Lung (tissue), 12 donors: ENCODE data around the gene METTL17. TPM values are rescaled to one million over a fixed set of nuclear protein-coding genes. Genes with fewer than 3 reads are reported as not detected.
"Not testable (repeated sequence)": the region's sequence is repeated elsewhere in the genome, so short reads cannot be mapped to it uniquely, and the experiment has no call there.

ENCODE experiments used
- ATAC-seq: fragments of 200-7000 bp; cut with Tn5 transposase; one replicate; pipeline ENCODE4 v1.9.1; 2020; ENCODE audit warnings: moderate number of reproducible peaks; ENCODE audit not compliant: insufficient read depth, low FRiP score
- DNase-seq, 3 donors: peaks; one replicate each; pipeline ENCODE4 v3.0.0-alpha.2; 2013 to 2017
- H3K27ac ChIP-seq, 2 donors: one replicate each; pipeline ENCODE4 v1.5.1; 2013; ENCODE audit warnings: mild to moderate bottlenecking in 2 of 2, moderate library complexity in 2 of 2, control low read depth in 1 of 2, inconsistent platforms in 1 of 2, low read depth in 1 of 2, low read length in 1 of 2
- H3K27me3 ChIP-seq, 3 donors: one replicate each; pipeline ENCODE4 v1.5.1; 2013; ENCODE audit warnings: low read length in 2 of 3; ENCODE audit not compliant: control insufficient read depth in 3 of 3, insufficient read depth in 3 of 3
- H3K36me3 ChIP-seq, 4 donors: one replicate each; pipeline ENCODE4 v1.5.1; 2013; ENCODE audit warnings: low read length in 4 of 4, mild to moderate bottlenecking in 1 of 4, moderate library complexity in 1 of 4; ENCODE audit not compliant: control insufficient read depth in 4 of 4, insufficient read depth in 4 of 4
- H3K4me1 ChIP-seq, 5 donors: one replicate each; pipeline ENCODE4 v1.5.1; 2013; ENCODE audit warnings: low read length in 5 of 5, mild to moderate bottlenecking in 2 of 5, moderate library complexity in 1 of 5; ENCODE audit not compliant: control insufficient read depth in 5 of 5, insufficient read depth in 5 of 5
- H3K4me3 ChIP-seq: one replicate; pipeline ENCODE4 v1.5.1; 2013; ENCODE audit warnings: mild to moderate bottlenecking, control low read depth, moderate library complexity
- H3K9ac ChIP-seq, 2 donors: one replicate each; pipeline ENCODE4 v1.5.1; 2013; ENCODE audit warnings: low read length in 2 of 2, control low read depth in 1 of 2; ENCODE audit not compliant: insufficient read depth in 1 of 2
- H3K9me3 ChIP-seq, 4 donors: one replicate each; pipeline ENCODE4 v1.5.1; 2013; ENCODE audit warnings: low read length in 3 of 4, mild to moderate bottlenecking in 1 of 4, moderate library complexity in 1 of 4; ENCODE audit not compliant: control insufficient read depth in 4 of 4, insufficient read depth in 3 of 4
- WGBS, 2 donors: extraction: QIAGEN DNeasy Blood & Tissue Kit; methylation state at CpG; one replicate each; pipeline ENCODE4 v1.1.7; 2013; 5-methylcytosine and 5-hydroxymethylcytosine counted together
- polyA plus RNA-seq, 2 donors: library from polyadenylated mRNA; stranded (reverse); fragments of 200-250 nt; gene quantifications; one replicate each; pipeline ENCODE4 v1.2.1, GENCODE V29; 2013
- total RNA-seq, 2 donors: library from RNA; depleted of rRNA in 1 of 2; stranded (reverse); fragments of >200 nt in 1 of 2; gene quantifications; one replicate each; pipeline ENCODE4 v1.2.1, GENCODE V29; 2014 to 2021
- TF ChIP-seq, protein P1 (sequence below): IDR thresholded peaks from 2 replicates; pipeline ENCODE4 v1.5.1; 2012; ENCODE audit warnings: mild to moderate bottlenecking; ENCODE audit errors: control extremely low read depth, extremely low read depth
- donor health status: control.
- donor health status: control.
- donor health status: Bipolar disorder and iron deficiency.
- donor health status: healthy.
- donor health status: DM: yes; HTN: yes; CAD: no.

Gene METTL17
- total and polyA plus RNA-seq, 4 donors: 51.2 to 67.1 (median 56.7) TPM

DNA sequence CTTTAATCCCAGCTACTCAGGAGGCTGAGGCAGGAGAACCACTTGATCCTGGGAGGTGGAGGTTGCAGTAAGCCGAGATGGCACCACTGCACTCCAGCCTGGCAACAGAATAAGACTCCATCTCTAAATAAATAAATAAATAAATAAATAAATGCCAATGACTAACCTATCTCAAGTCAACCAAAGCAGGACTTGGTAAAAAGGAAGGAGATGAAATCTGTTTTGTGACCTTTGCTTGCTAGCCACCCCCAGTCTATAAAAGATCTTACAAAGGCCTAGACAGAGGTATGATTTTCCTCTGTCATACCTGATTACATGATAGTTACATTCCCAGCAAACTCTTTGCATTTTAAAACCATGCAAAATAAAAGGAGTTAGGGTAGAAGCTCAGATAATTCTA is 13.5 kb upstream of the METTL17 start:
- H3K4me3 ChIP-seq: no peak overlapping the region
- no peaks in the 10 kb centered on the region for H3K27me3 ChIP-seq
- peaks cover 0 to 5% (median 0%) of the 10 kb centered on the region in 5 donors for H3K4me1 ChIP-seq
- H3K9ac ChIP-seq: no peak overlapping the region
- H3K9me3 ChIP-seq: no peaks in the 10 kb centered on the region
- DNase-seq (no peak), ATAC-seq (no peak)
- WGBS, 2 donors: 93 to 100% methylated on average over 1 of the region's 1 CpG
- TF ChIP-seq, protein P1, sequence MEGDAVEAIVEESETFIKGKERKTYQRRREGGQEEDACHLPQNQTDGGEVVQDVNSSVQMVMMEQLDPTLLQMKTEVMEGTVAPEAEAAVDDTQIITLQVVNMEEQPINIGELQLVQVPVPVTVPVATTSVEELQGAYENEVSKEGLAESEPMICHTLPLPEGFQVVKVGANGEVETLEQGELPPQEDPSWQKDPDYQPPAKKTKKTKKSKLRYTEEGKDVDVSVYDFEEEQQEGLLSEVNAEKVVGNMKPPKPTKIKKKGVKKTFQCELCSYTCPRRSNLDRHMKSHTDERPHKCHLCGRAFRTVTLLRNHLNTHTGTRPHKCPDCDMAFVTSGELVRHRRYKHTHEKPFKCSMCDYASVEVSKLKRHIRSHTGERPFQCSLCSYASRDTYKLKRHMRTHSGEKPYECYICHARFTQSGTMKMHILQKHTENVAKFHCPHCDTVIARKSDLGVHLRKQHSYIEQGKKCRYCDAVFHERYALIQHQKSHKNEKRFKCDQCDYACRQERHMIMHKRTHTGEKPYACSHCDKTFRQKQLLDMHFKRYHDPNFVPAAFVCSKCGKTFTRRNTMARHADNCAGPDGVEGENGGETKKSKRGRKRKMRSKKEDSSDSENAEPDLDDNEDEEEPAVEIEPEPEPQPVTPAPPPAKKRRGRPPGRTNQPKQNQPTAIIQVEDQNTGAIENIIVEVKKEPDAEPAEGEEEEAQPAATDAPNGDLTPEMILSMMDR: no peak
- no peak overlapping the region for H3K27ac ChIP-seq
- H3K36me3 ChIP-seq: no peaks in the 10 kb centered on the region

DNA sequence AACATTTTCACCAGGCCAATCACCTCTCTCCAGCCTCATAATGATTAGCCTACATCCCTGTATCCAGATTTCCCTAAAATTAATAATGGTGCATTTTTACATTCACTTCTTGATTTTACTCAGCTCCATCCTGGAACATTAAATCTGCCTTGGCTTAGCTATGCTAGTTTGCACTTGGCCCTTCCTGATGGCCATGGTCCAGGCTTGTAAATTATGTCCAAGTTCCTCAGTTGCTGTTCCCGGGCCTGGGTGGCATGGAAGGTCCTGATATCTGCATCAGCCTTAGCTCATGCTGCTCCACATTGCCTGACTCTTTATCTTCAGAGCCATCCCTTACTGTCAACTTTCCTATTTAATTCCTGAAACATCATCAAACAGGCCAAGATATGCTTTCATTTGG is 11.1 kb upstream of the METTL17 start:
- TF ChIP-seq, protein P1: no peak
- H3K27ac ChIP-seq: no peak overlapping the region
- no peak overlapping the region for H3K9ac ChIP-seq
- no peak for ATAC-seq
- no peaks in the 10 kb centered on the region for H3K4me1 ChIP-seq
- 51 to 74% methylated on average over 1 of the region's 1 CpG for WGBS, 2 donors
- H3K36me3 ChIP-seq: no peaks in the 10 kb centered on the region
- H3K4me3 ChIP-seq: no peak overlapping the region
- H3K9me3 ChIP-seq: no peaks in the 10 kb centered on the region
- no peaks in the 10 kb centered on the region for H3K27me3 ChIP-seq
- DNase-seq: no peak

DNA sequence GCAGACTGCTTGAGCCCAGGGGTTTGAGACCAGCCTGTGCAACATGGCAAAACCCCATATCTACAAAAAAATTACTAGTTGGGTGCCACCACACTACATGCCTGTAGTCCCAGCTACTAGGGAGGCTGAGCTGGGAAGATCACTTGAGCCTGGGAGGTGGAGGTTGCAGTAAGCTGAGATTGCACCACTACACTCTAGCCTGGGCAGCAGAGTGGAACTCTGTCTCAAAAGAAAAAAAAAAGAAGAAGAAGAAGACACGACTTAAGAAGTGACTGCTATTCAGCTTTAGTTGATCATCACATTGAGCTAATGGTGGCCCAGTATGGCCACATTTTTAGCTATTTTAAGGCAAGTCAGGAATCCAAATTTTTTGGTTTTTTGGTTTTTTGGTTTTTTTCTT is 8.9 kb upstream of the METTL17 start:
- no peak for DNase-seq
- Histone ChIP-seq H3K4me3 (no peak overlapping the region), H3K36me3 (no peaks in the 10 kb centered on the region), H3K27me3 (no peaks in the 10 kb centered on the region), H3K4me1 (no peaks in the 10 kb centered on the region), H3K9ac (no peak overlapping the region), H3K27ac (no peak overlapping the region), H3K9me3 (no peaks in the 10 kb centered on the region)
- 41 to 81% methylated on average over 1 of the region's 1 CpG for WGBS, 2 donors
- TF ChIP-seq, protein P1: no peak
- ATAC-seq: no peak

DNA sequence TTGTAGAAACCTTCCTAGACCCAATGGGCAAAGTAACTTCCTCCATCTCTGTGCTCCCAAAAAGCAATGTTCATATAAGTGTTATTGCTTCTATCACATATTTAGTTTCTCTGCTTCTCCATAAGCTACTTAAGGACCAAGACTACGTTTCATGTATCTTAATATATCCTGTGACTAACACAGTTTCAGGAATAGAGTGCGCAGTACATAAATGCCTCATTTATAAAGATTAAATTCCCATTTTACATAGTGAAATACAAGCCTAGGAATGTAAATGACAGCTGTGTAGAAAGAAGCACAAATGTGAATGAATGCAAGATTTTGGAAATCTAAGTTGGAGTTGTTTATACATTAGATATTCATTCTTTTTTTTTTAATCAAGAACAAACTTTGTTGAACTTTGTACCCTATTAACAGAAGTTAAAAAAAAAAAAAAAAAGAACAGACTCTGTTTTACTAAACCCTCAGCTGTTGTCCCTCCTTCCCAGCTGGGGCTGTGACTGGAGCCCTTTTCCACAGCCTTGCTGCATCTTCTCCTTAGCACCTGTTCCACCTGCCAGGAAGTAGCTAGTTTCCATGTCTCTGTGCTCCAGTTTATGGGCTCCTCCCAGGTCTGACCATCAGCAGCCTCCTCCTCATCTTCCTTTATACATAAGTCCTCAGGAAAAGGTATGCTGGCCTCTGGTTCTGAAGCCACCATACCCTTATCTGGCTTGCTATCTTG is 7.0 kb upstream of the METTL17 start:
- ATAC-seq: no peak
- TF ChIP-seq, protein P1: no peak

DNA sequence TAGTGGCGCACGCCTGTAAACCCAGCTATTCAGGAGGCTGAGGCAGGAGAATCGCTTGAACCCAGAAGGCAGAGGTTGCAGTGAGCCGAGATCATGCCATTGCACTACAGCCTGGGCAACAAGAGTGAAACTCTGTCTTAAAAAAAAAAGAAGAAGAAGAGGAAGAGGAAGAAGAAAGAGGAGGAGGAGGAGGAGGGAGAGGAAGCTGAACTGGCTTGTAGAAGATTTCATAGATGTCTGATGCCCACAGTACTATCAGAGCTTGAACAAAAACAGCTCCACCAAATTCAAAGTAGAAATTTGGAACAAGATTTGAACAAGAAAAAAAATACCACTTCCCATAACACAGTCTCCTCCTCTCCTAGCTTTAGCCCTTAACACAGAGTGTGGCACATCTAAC is 4.1 kb upstream of the METTL17 start:
- not testable (repeated sequence) for H3K9me3 ChIP-seq, DNase-seq, H3K4me3 ChIP-seq, H3K36me3 ChIP-seq, H3K27me3 ChIP-seq, H3K9ac ChIP-seq, H3K4me1 ChIP-seq, ATAC-seq, H3K27ac ChIP-seq
- 79 to 90% methylated on average over 4 of the region's 4 CpGs for WGBS, 2 donors

More for the DNA sequence above, 7.0 kb upstream of the METTL17 start:
- Histone ChIP-seq H3K9ac (no peak overlapping the region), H3K36me3 (no peaks in the 10 kb centered on the region), H3K27ac (no peak overlapping the region), H3K4me1 (no peaks in the 10 kb centered on the region), H3K4me3 (no peak overlapping the region), H3K27me3 (no peaks in the 10 kb centered on the region), H3K9me3 (no peaks in the 10 kb centered on the region)
- no peak for DNase-seq
- WGBS, 2 donors: 82 to 93% methylated on average over 2 of the region's 2 CpGs
